ENCODE results near the gene NEURL3. TPM values are rescaled to one million over a fixed set of nuclear protein-coding genes. Genes with fewer than 3 reads are reported as not detected.

NEURL3 gene
- total and polyA plus RNA-seq, 2 donors (not counting 3 experiments of a cell fraction or from before 2014, with no cell fraction given): not detected

DNA sequence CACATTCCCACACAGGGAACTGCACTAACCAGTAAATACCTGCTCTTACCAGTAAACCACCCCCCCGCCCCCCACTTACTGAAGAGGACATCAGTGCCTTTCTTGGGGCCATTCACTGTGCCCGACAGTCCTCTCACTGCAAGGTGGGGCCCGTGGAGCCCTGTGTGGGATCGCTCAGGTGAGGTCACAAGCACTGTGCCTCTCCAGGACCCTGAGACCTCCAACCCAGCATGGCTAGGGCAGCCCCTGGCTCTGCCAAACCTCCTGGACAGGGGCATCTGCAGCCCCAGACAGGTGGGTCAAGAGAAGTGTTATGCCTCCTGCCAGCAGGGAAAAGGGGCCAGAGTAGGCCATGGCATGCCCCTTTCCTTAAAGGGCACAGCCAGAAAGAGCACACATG lies 6.7 kb upstream of the NEURL3 start:
- DNase-seq (ENCODE audit: low read depth, low spot score) (no peak), FAIRE-seq (no peak)
- H3K4me3 ChIP-seq (replicated peaks in 1 of 3; ENCODE audit: insufficient read depth in 1 of 3, low read depth in 1 of 3, low read length in 3 of 3): no peak overlapping the region
- no peaks in the 10 kb centered on the region for H4K20me1 ChIP-seq (replicated peaks; ENCODE audit: control insufficient read depth, extremely low read depth, insufficient read depth, low read length)
- H3K9me3 ChIP-seq (replicated peaks; ENCODE audit: control insufficient read depth, insufficient read depth, low read length): no peaks in the 10 kb centered on the region
- H3K27ac ChIP-seq (ENCODE audit: insufficient read depth, low read depth, low read length): no peak overlapping the region
- POLR2A ChIA-PET: no interaction called here
- dilution Hi-C loops (cut with MboI; ENCODE audit: extremely low pct_ligation_motif_present, low sequenced_read_pairs): no loop called here
- H3K9ac ChIP-seq (replicated peaks; ENCODE audit: extremely low read depth, insufficient read depth, low read length): no peak overlapping the region
- no peaks in the 10 kb centered on the region for H3K36me3 ChIP-seq (ENCODE audit: control insufficient read depth in 2 of 2, extremely low read depth in 1 of 2, insufficient read depth in 2 of 2, low read length in 2 of 2)
- no TSS peak for BruUV-seq (replicated peaks)
- peaks cover 2 to 3% of the 10 kb centered on the region in 2 experiments for H3K27me3 ChIP-seq (ENCODE audit: control insufficient read depth in 2 of 2, insufficient read depth in 2 of 2, low read length in 2 of 2)
- no peaks in the 10 kb centered on the region for H3K79me2 ChIP-seq (ENCODE audit: control insufficient read depth, insufficient read depth, low read length)
- no peaks in the 10 kb centered on the region for H3K9me1 ChIP-seq (replicated peaks; ENCODE audit: control insufficient read depth, extremely low read depth, insufficient read depth, low read length)
- no peak overlapping the region for H3K4me2 ChIP-seq (ENCODE audit: insufficient read depth, low read length)
- no peak for TF ChIP-seq MYC (IDR thresholded peaks at IDR 0.05; ENCODE audit: low read depth, low read length)
- TF ChIP-seq EZH2 (IDR thresholded peaks at IDR 0.05; ENCODE audit: borderline replicate concordance, low read depth, low read length, severe bottlenecking): no peak
- TF ChIP-seq, protein P1, sequence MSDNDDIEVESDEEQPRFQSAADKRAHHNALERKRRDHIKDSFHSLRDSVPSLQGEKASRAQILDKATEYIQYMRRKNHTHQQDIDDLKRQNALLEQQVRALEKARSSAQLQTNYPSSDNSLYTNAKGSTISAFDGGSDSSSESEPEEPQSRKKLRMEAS (IDR thresholded peaks at IDR 0.05; ENCODE audit: insufficient read depth, insufficient read length): no peak
- no peak for TF ChIP-seq FOS (IDR thresholded peaks at IDR 0.05; ENCODE audit: borderline replicate concordance, insufficient read depth, low read length)
- TF ChIP-seq POLR2A (IDR thresholded peaks at IDR 0.05; ENCODE audit: low read depth, low read length): no peak
- TF ChIP-seq, protein P2, sequence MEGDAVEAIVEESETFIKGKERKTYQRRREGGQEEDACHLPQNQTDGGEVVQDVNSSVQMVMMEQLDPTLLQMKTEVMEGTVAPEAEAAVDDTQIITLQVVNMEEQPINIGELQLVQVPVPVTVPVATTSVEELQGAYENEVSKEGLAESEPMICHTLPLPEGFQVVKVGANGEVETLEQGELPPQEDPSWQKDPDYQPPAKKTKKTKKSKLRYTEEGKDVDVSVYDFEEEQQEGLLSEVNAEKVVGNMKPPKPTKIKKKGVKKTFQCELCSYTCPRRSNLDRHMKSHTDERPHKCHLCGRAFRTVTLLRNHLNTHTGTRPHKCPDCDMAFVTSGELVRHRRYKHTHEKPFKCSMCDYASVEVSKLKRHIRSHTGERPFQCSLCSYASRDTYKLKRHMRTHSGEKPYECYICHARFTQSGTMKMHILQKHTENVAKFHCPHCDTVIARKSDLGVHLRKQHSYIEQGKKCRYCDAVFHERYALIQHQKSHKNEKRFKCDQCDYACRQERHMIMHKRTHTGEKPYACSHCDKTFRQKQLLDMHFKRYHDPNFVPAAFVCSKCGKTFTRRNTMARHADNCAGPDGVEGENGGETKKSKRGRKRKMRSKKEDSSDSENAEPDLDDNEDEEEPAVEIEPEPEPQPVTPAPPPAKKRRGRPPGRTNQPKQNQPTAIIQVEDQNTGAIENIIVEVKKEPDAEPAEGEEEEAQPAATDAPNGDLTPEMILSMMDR (IDR thresholded peaks at IDR 0.05; ENCODE audit: extremely low read depth in 1 of 2, insufficient read depth in 1 of 2, low read depth in 1 of 2, low read length in 2 of 2): no peak
- TF ChIP-seq JUN (IDR thresholded peaks at IDR 0.05; ENCODE audit: borderline replicate concordance, insufficient read depth, insufficient read length, low read depth): no peak
- no peak for TF ChIP-seq POLR2AphosphoS5 (IDR thresholded peaks at IDR 0.05; ENCODE audit: insufficient read depth, low read depth, low read length)
- TF ChIP-seq GATA2 (IDR thresholded peaks at IDR 0.05; ENCODE audit: insufficient read depth, insufficient read length, low read depth, low read length): no peak
- intact Hi-C loops (cut with micrococcal nuclease): no loop called here
- CTCF ChIA-PET: interaction anchor here (1.5 to 11.6 kb wide), 4 partner anchors 16 to 103 kb away, joined by 4 to 451 read pairs (median 37); no protein-coding TSS in a partner anchor
- no peak overlapping the region for H2AFZ ChIP-seq (ENCODE audit: low read depth, low read length)
- H3K4me1 ChIP-seq (ENCODE audit: control insufficient read depth, extremely low read depth, insufficient read depth, low read length): no peaks in the 10 kb centered on the region

All from endothelial cell of umbilical vein (primary cell).